GM23338 (cell line): ENCODE measurements around the gene CDH5.

Experiments used
- CREB1 ChIP-seq: fragments of 250-450 bp; sonication (Bioruptor Pico); IDR thresholded peaks from 2 replicates; pipeline ENCODE4 v1.5.0; 2020; ENCODE audit warnings: low read depth, mild to moderate bottlenecking, moderate library complexity
- EZH2 ChIP-seq: fragments of 200-600 bp; sonication (generic); IDR thresholded peaks from one replicate; pipeline ENCODE4 v1.8.0; 2017; ENCODE audit warnings: antibody characterized with exemption, mild to moderate bottlenecking, low read depth; ENCODE audit not compliant: unreplicated experiment
- EZH2phosphoT487 ChIP-seq: fragments of 200-600 bp; sonication (generic); IDR thresholded peaks from one replicate; pipeline ENCODE4 v1.8.1; 2018; ENCODE audit warnings: antibody characterized with exemption; ENCODE audit not compliant: unreplicated experiment
- JUNB ChIP-seq: IDR thresholded peaks from one replicate; pipeline ENCODE4 v1.6.1; 2016; ENCODE audit warnings: antibody characterized with exemption; ENCODE audit not compliant: unreplicated experiment
- NANOG ChIP-seq: IDR thresholded peaks from 2 replicates; pipeline ENCODE4 v1.6.1; 2016; ENCODE audit warnings: antibody characterized with exemption, borderline replicate concordance
- POLR2AphosphoS5 ChIP-seq: IDR thresholded peaks from 2 replicates; pipeline ENCODE4 v1.6.1; 2016; ENCODE audit warnings: antibody characterized with exemption, low read depth
- STAT1 ChIP-seq: IDR thresholded peaks from one replicate; pipeline ENCODE4 v1.6.1; 2016; ENCODE audit warnings: antibody characterized with exemption; ENCODE audit not compliant: unreplicated experiment
- ZNF114 ChIP-seq: fragments of 250-450 bp; sonication (Bioruptor Pico); IDR thresholded peaks from 2 replicates; pipeline ENCODE4 v1.5.0; 2020; ENCODE audit warnings: mild to moderate bottlenecking, moderate library complexity
- ZNF331 ChIP-seq: fragments of 250-450 bp; sonication (Bioruptor Pico); IDR thresholded peaks from 2 replicates; pipeline ENCODE4 v1.5.0; 2020; ENCODE audit warnings: low read depth, mild to moderate bottlenecking, moderate library complexity
- TF ChIP-seq, protein P1 (sequence below), 2 experiments: fragments of 200-600 bp in 1 of 2; sonication (generic) in 1 of 2; conservative IDR thresholded peaks; 2 replicates each; pipeline versions ENCODE4 v1.5.1 to v1.6.1; 2016 to 2017; ENCODE audit warnings: antibody characterized with exemption in 2 of 2, low read depth in 2 of 2, mild to moderate bottlenecking in 2 of 2, moderate library complexity in 1 of 2
- TF ChIP-seq, protein P2 (sequence below): IDR thresholded peaks from one replicate; pipeline ENCODE4 v1.6.1; 2018; ENCODE audit warnings: antibody characterized with exemption; ENCODE audit not compliant: unreplicated experiment
- TF ChIP-seq, protein P3 (sequence below): IDR thresholded peaks from 2 replicates; pipeline ENCODE4 v1.6.1; 2016; ENCODE audit warnings: antibody characterized with exemption

DNA sequence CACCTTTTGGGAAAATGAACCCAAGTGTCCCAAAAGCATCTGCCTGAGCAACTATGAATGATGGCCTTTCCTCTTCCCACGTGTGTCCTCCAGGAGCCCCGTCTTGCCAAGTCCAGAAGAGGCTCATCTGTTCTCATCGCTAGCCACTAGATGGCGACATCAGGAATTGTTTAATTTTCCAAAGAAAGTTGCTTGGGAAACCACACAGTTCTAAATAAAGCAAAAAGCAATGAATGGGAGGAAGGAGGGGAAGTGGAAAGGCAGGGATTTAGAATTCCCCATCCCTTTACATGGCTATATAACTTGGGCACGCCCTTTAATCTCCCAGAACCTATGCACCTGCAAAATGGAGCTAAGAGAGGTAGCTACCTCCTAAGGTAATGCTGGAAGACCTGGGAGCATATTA, 9.0 kb upstream of the CDH5 start:
- no peak for TF ChIP-seq POLR2AphosphoS5
- TF ChIP-seq, protein P1, sequence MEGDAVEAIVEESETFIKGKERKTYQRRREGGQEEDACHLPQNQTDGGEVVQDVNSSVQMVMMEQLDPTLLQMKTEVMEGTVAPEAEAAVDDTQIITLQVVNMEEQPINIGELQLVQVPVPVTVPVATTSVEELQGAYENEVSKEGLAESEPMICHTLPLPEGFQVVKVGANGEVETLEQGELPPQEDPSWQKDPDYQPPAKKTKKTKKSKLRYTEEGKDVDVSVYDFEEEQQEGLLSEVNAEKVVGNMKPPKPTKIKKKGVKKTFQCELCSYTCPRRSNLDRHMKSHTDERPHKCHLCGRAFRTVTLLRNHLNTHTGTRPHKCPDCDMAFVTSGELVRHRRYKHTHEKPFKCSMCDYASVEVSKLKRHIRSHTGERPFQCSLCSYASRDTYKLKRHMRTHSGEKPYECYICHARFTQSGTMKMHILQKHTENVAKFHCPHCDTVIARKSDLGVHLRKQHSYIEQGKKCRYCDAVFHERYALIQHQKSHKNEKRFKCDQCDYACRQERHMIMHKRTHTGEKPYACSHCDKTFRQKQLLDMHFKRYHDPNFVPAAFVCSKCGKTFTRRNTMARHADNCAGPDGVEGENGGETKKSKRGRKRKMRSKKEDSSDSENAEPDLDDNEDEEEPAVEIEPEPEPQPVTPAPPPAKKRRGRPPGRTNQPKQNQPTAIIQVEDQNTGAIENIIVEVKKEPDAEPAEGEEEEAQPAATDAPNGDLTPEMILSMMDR (conservative IDR thresholded peaks at IDR 0.05; ENCODE audit: low read depth in 2 of 2) = peak; percentile 76 to 90
- no peak for TF ChIP-seq CREB1
- TF ChIP-seq EZH2 = no peak
- no peak for TF ChIP-seq JUNB
- no peak for TF ChIP-seq ZNF331 (CRISPR knock-in tag)
- no peak for TF ChIP-seq EZH2phosphoT487
- TF ChIP-seq, protein P2, sequence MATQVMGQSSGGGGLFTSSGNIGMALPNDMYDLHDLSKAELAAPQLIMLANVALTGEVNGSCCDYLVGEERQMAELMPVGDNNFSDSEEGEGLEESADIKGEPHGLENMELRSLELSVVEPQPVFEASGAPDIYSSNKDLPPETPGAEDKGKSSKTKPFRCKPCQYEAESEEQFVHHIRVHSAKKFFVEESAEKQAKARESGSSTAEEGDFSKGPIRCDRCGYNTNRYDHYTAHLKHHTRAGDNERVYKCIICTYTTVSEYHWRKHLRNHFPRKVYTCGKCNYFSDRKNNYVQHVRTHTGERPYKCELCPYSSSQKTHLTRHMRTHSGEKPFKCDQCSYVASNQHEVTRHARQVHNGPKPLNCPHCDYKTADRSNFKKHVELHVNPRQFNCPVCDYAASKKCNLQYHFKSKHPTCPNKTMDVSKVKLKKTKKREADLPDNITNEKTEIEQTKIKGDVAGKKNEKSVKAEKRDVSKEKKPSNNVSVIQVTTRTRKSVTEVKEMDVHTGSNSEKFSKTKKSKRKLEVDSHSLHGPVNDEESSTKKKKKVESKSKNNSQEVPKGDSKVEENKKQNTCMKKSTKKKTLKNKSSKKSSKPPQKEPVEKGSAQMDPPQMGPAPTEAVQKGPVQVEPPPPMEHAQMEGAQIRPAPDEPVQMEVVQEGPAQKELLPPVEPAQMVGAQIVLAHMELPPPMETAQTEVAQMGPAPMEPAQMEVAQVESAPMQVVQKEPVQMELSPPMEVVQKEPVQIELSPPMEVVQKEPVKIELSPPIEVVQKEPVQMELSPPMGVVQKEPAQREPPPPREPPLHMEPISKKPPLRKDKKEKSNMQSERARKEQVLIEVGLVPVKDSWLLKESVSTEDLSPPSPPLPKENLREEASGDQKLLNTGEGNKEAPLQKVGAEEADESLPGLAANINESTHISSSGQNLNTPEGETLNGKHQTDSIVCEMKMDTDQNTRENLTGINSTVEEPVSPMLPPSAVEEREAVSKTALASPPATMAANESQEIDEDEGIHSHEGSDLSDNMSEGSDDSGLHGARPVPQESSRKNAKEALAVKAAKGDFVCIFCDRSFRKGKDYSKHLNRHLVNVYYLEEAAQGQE = no peak
- TF ChIP-seq NANOG = no peak
- TF ChIP-seq, protein P3, sequence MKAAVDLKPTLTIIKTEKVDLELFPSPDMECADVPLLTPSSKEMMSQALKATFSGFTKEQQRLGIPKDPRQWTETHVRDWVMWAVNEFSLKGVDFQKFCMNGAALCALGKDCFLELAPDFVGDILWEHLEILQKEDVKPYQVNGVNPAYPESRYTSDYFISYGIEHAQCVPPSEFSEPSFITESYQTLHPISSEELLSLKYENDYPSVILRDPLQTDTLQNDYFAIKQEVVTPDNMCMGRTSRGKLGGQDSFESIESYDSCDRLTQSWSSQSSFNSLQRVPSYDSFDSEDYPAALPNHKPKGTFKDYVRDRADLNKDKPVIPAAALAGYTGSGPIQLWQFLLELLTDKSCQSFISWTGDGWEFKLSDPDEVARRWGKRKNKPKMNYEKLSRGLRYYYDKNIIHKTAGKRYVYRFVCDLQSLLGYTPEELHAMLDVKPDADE = no peak
- TF ChIP-seq STAT1 = no peak
- no peak for TF ChIP-seq ZNF114
